SK-N-SH (cell line): ENCODE measurements around the gene ASB17. TPM values are rescaled to one million over a fixed set of nuclear protein-coding genes. Genes with fewer than 3 reads are reported as not detected.

Experiments
- CTCF ChIA-PET: fragments of 300-600, 350-600 bp; formaldehyde crosslinking; extraction: SDS; loops from one replicate; lab custom pipeline; 2021; lab: Yijun Ruan, JAX
- POLR2A ChIA-PET: fragments of 350-600 bp; sonication (Branson Sonifier 250); formaldehyde crosslinking; extraction: SDS; loops from one replicate; lab custom pipeline; 2020; ENCODE audit warnings: antibody characterized with exemption, inconsistent platforms; lab: Yijun Ruan, JAX
- DNase-seq: peaks from one replicate; pipeline ENCODE4 v3.0.0; 2012
- H2AFZ ChIP-seq: fragments of 200-600 bp; sonication (generic); 2 replicates; pipeline ENCODE4 v1.8.1; 2016; ENCODE audit warnings: antibody characterized with exemption, mild to moderate bottlenecking, low read depth
- H3F3A ChIP-seq: fragments of 200-600 bp; sonication (generic); replicated peaks from 2 replicates; pipeline ENCODE3; 2016; ENCODE audit warnings: antibody characterized with exemption, mild to moderate bottlenecking; ENCODE audit not compliant: insufficient read depth
- H3K27ac ChIP-seq, 2 experiments: fragments of 200-500 bp in 1 of 2; fragments of 200-600 bp in 1 of 2; sonication (Bioruptor generic) in 1 of 2; sonication (generic), shearing (Covaris generic) in 1 of 2; 2 replicates each; pipeline versions ENCODE4 v1.5.1 to v1.6.1; 2014 to 2016; ENCODE audit warnings: low read depth in 2 of 2, inconsistent platforms in 1 of 2, low read length in 1 of 2, mild to moderate bottlenecking in 1 of 2, mixed read lengths in 1 of 2
- H3K27me3 ChIP-seq: fragments of 200-600 bp; sonication (generic), shearing (Covaris generic); 2 replicates; pipeline ENCODE4 v1.6.1; 2016; ENCODE audit warnings: mixed run types; ENCODE audit not compliant: insufficient read depth
- H3K36me3 ChIP-seq, 2 experiments: fragments of 200-500 bp in 1 of 2; fragments of 200-600 bp in 1 of 2; sonication (Bioruptor generic) in 1 of 2; sonication (generic) in 1 of 2; replicated peaks in 1 of 2; 2 replicates each; pipeline versions ENCODE3 to v1.5.1; 2014 to 2016; ENCODE audit warnings: low read length in 1 of 2, mild to moderate bottlenecking in 1 of 2; ENCODE audit not compliant: insufficient read depth in 2 of 2, control insufficient read depth in 1 of 2
- H3K4me1 ChIP-seq, 2 experiments: fragments of 200-500 bp in 1 of 2; fragments of 200-600 bp in 1 of 2; sonication (Bioruptor generic) in 1 of 2; sonication (generic), shearing (Covaris generic) in 1 of 2; 2 replicates each; pipeline versions ENCODE4 v1.5.1 to v1.6.1; 2014 to 2016; ENCODE audit warnings: low read depth in 1 of 2, low read length in 1 of 2, mixed run types in 1 of 2; ENCODE audit not compliant: insufficient read depth in 2 of 2, control insufficient read depth in 1 of 2
- H3K4me2 ChIP-seq: fragments of 200-600 bp; sonication (generic), shearing (Covaris generic); 2 replicates; pipeline ENCODE4 v1.6.1; 2017; ENCODE audit warnings: mixed run types
- H3K4me3 ChIP-seq, 2 experiments: fragments of 200-500 bp in 1 of 2; fragments of 200-600 bp in 1 of 2; sonication (Bioruptor generic) in 1 of 2; sonication (generic), shearing (Covaris generic) in 1 of 2; 2 replicates each; pipeline versions ENCODE4 v1.5.1 to v1.8.1; 2014 to 2016; ENCODE audit warnings: low read depth in 2 of 2, inconsistent platforms in 1 of 2, low read length in 1 of 2, mild to moderate bottlenecking in 1 of 2, mixed read lengths in 1 of 2, moderate library complexity in 1 of 2
- H3K79me2 ChIP-seq: fragments of 200-600 bp; sonication (generic); 2 replicates; pipeline ENCODE4 v1.8.1; 2017; ENCODE audit warnings: mild to moderate bottlenecking; ENCODE audit not compliant: insufficient read depth
- H3K9ac ChIP-seq: fragments of 200-600 bp; sonication (generic); 2 replicates; pipeline ENCODE4 v1.6.1; 2017; ENCODE audit warnings: mixed run types
- H3K9me2 ChIP-seq: fragments of 200-600 bp; sonication (generic); 2 replicates; pipeline ENCODE4 v1.6.1; 2017; ENCODE audit warnings: mixed run types
- H3K9me3 ChIP-seq: fragments of 200-600 bp; sonication (generic); 2 replicates; pipeline ENCODE4 v1.6.1; 2017; ENCODE audit warnings: mixed run types, mild to moderate bottlenecking, moderate library complexity
- H4K20me1 ChIP-seq: fragments of 200-600 bp; sonication (generic); 2 replicates; pipeline ENCODE4 v1.6.1; 2017; ENCODE audit warnings: mild to moderate bottlenecking, mixed run types; ENCODE audit not compliant: insufficient read depth
- CHD2 ChIP-seq: fragments of 150-350 bp; IDR thresholded peaks from 2 replicates; pipeline ENCODE4 v1.6.1; 2018; ENCODE audit warnings: low read length; ENCODE audit not compliant: partially characterized antibody
- ELF1 ChIP-seq: IDR thresholded peaks from 2 replicates; pipeline ENCODE4 v1.4.0; 2012
- GABPA ChIP-seq: IDR thresholded peaks from 2 replicates; pipeline ENCODE4 v1.4.0; 2012; ENCODE audit warnings: low read depth, mild to moderate bottlenecking
- GATA2 ChIP-seq: sonication (generic); formaldehyde crosslinking; IDR thresholded peaks from 2 replicates; pipeline ENCODE4 v1.5.0; 2020; ENCODE audit warnings: mild to moderate bottlenecking, missing genetic modification reagents
- MXI1 ChIP-seq: IDR thresholded peaks from 2 replicates; pipeline ENCODE4 v1.6.1; 2012; ENCODE audit warnings: mild to moderate bottlenecking, low read depth, low read length, improper control_type of control experiment
- PBX3 ChIP-seq: IDR thresholded peaks from 2 replicates; pipeline ENCODE4; 2012
- RCOR1 ChIP-seq: fragments of 150-350 bp; IDR thresholded peaks from 2 replicates; pipeline ENCODE4 v1.6.1; 2017; ENCODE audit warnings: antibody characterized with exemption, low read length
- REST ChIP-seq: IDR thresholded peaks from 2 replicates; pipeline ENCODE4 v1.6.1; 2012; ENCODE audit warnings: mild to moderate bottlenecking, low read depth, low read length, moderate library complexity
- RFX5 ChIP-seq: IDR thresholded peaks from 2 replicates; pipeline ENCODE4 v1.6.1; 2012; ENCODE audit warnings: mild to moderate bottlenecking, improper control_type of control experiment, low read length
- TCF12 ChIP-seq: IDR thresholded peaks from 2 replicates; pipeline ENCODE4 v1.4.0; 2012
- WGBS: methylation state at CpG from one replicate; pipeline ENCODE4 v1.1.6; 2017; ENCODE audit warnings: low lambda C conversion rate; 5-methylcytosine and 5-hydroxymethylcytosine counted together
- polyA plus RNA-seq, 3 experiments: library from polyadenylated mRNA; depleted of rRNA; stranded (reverse); fragments of >200 nt; gene quantifications; 2 replicates each; pipeline ENCODE4 v1.2.3, GENCODE V29; 2012

Gene ASB17
- polyA plus RNA-seq, 1 of the 3 experiments (the other 2 are of a cell fraction): not detected

GRCh38 chr1:75969550-75969949 is 37.3 kb upstream of the ASB17 start:
- TF ChIP-seq GABPA (no peak), RCOR1 (no peak), CHD2 (no peak), MXI1 (no peak)
- TF ChIP-seq, all 33 proteins: peak for 0
- DNase-seq: no peak
- POLR2A ChIA-PET: no interaction called here
- Histone ChIP-seq H3K4me3 (no peak overlapping the region), H3K9me3 (no peaks in the 10 kb centered on the region), H3K27me3 (no peaks in the 10 kb centered on the region), H3K9me2 (no peaks in the 10 kb centered on the region), H2AFZ (no peak overlapping the region), H3K36me3 (no peaks in the 10 kb centered on the region), H3K4me2 (no peak overlapping the region), H3K9ac (no peak overlapping the region), H4K20me1 (no peaks in the 10 kb centered on the region), H3K27ac (no peak overlapping the region), H3F3A (peaks cover 15% of the 10 kb centered on the region), H3K4me1 (peaks cover 0 to 7% of the 10 kb centered on the region in 2 experiments; a peak in 2 of 4 replicates), H3K79me2 (no peaks in the 10 kb centered on the region)
- CTCF ChIA-PET: no interaction called here
- 85% methylated on average over 3 of the region's 3 CpGs for WGBS

- 33% methylated on average over 1 of the region's 1 CpG for WGBS
- no peak overlapping the region for H3K4me3 ChIP-seq
- peaks cover 17% of the 10 kb centered on the region for H3F3A ChIP-seq
- peaks cover 0 to 13% of the 10 kb centered on the region in 2 experiments; a peak in 2 of 4 replicates for H3K4me1 ChIP-seq
- H3K9me3 ChIP-seq: no peaks in the 10 kb centered on the region
- POLR2A ChIA-PET: no interaction called here
- no peaks in the 10 kb centered on the region for H3K36me3 ChIP-seq
- CTCF ChIA-PET: interaction anchor here (0.8 to 1.4 kb wide), 2 partner anchors 17 to 1157 kb away, joined by 3 read pairs; no protein-coding TSS in a partner anchor
- DNase-seq: no peak
- no peaks in the 10 kb centered on the region for H4K20me1 ChIP-seq
- no peak overlapping the region for H3K4me2 ChIP-seq
- no peaks in the 10 kb centered on the region for H3K9me2 ChIP-seq
- no peak overlapping the region for H3K27ac ChIP-seq
- H3K79me2 ChIP-seq: no peaks in the 10 kb centered on the region
- TF ChIP-seq REST: no peak
- TF ChIP-seq ELF1: no peak
- H3K27me3 ChIP-seq: no peaks in the 10 kb centered on the region
- H2AFZ ChIP-seq: no peak overlapping the region
- H3K9ac ChIP-seq: no peak overlapping the region
These were observed 35.5 kb upstream of the ASB17 start for GRCh38 chr1:75967719-75968118.

- Histone ChIP-seq H3K9me3 (no peaks in the 10 kb centered on the region), H3K27me3 (no peaks in the 10 kb centered on the region), H2AFZ (peak overlapping the region; percentile 87; the same call in 1 of the 2 replicates), H3K4me1 (peaks cover 0 to 13% of the 10 kb centered on the region in 2 experiments; a peak in 1 of 4 replicates), H4K20me1 (no peaks in the 10 kb centered on the region), H3K9ac (peak overlapping the region; percentile 42; the same call in 1 of the 2 replicates), H3K27ac (peak overlapping the region in 1 of 2 experiments; percentile 88; a peak in 2 of 4 replicates), H3K4me3 (no peak overlapping the region), H3K4me2 (peak overlapping the region; percentile 53; the same call in 1 of the 2 replicates), H3F3A (peaks cover 17% of the 10 kb centered on the region), H3K36me3 (no peaks in the 10 kb centered on the region), H3K79me2 (no peaks in the 10 kb centered on the region), H3K9me2 (no peaks in the 10 kb centered on the region)
- TF ChIP-seq PBX3 (no peak), MXI1 (no peak), GATA2 (CRISPR knock-in tag) (no peak), RFX5 (no peak), TCF12 (no peak), CHD2 (no peak)
- DNase-seq: no peak
- ChIA-PET CTCF (no interaction called here), POLR2A (no interaction called here)
These were observed 32.7 kb upstream of the ASB17 start for GRCh38 chr1:75964760-75965408.
